HCT116 (cell line): Measurements from ENCODE around the gene SMAD7. TPM values are rescaled to one million over a fixed set of nuclear protein-coding genes. Genes with fewer than 3 reads are reported as not detected.

ENCODE experiments used
- ATAC-seq: fragments of 200-7000 bp; cut with Tn5 transposase; 2 replicates; pipeline ENCODE4 v1.9.1; 2020; ENCODE audit warnings: mild to moderate bottlenecking, moderate library complexity
- BruUV-seq: library from RNA; stranded (reverse); fragments of 400-500 nt; replicated peaks from 2 replicates; lab custom pipeline; 2021; lab: Mats Ljungman, UMichigan
- CTCF ChIA-PET: fragments of 300-600 bp; sonication (Branson Sonifier 250); formaldehyde crosslinking; loops from one replicate; lab custom pipeline; 2021; ENCODE audit warnings: antibody characterized with exemption; lab: Charles Lee
- POLR2A ChIA-PET: fragments of 300-600, 350-600 bp; sonication (Branson Sonifier 250); formaldehyde crosslinking; loops from one replicate; lab custom pipeline; 2021; ENCODE audit warnings: antibody characterized with exemption; lab: Charles Lee
- RAD21 ChIA-PET, 2 experiments: fragments of 300-600 bp; sonication (Branson Sonifier 250); formaldehyde crosslinking; loops; one replicate each; lab custom pipeline; 2023; ENCODE audit warnings: low total read pairs in 2 of 2; ENCODE audit not compliant: uncharacterized antibody in 2 of 2, unreplicated experiment in 2 of 2, low non-redundant PET in 1 of 2; lab: Charles Lee
- DNase-seq: peaks from one replicate; pipeline ENCODE4 v3.0.0-alpha.2; 2010; ENCODE audit warnings: low read depth, low spot score
- H2AFZ ChIP-seq: fragments of 200-600 bp; shearing (Covaris generic), sonication (generic); 2 replicates; pipeline ENCODE4 v1.6.1; 2017; ENCODE audit warnings: low read depth, mixed run types, mixed read lengths, antibody characterized with exemption, low read length; ENCODE audit not compliant: poor library complexity, severe bottlenecking
- H3K27ac ChIP-seq: 2 replicates; pipeline ENCODE4 v1.5.1; 2012; ENCODE audit warnings: low read depth, low read length
- H3K27me3 ChIP-seq: fragments of 200-600 bp; sonication (generic); 2 replicates; pipeline ENCODE4 v1.6.1; 2016; ENCODE audit warnings: mixed run types, low read length, mixed read lengths; ENCODE audit not compliant: insufficient read depth
- H3K36me3 ChIP-seq, 2 experiments: fragments of 200-500 bp in 1 of 2; fragments of 200-600 bp in 1 of 2; sonication (Bioruptor generic) in 1 of 2; sonication (generic) in 1 of 2; 2 replicates each; pipeline versions ENCODE4 v1.5.1 to v1.6.1; 2014 to 2016; ENCODE audit warnings: low read length in 2 of 2, inconsistent platforms in 1 of 2, mixed read lengths in 1 of 2, mixed run types in 1 of 2; ENCODE audit not compliant: insufficient read depth in 2 of 2, control insufficient read depth in 1 of 2
- H3K4me1 ChIP-seq, 2 experiments: fragments of 200-600 bp in 1 of 2; sonication (generic) in 1 of 2; 2 replicates each; pipeline versions ENCODE4 v1.5.1 to v1.6.1; 2012 to 2017; ENCODE audit warnings: low read length in 2 of 2, inconsistent platforms in 1 of 2, mild to moderate bottlenecking in 1 of 2, mixed read lengths in 1 of 2, mixed run types in 1 of 2, moderate library complexity in 1 of 2; ENCODE audit not compliant: insufficient read depth in 2 of 2, control insufficient read depth in 1 of 2
- H3K4me2 ChIP-seq: fragments of 200-600 bp; sonication (generic); 2 replicates; pipeline ENCODE4 v1.6.1; 2017; ENCODE audit warnings: mixed run types, low read length, mixed read lengths
- H3K4me3 ChIP-seq, 2 experiments: fragments of 200-600 bp in 1 of 2; sonication (generic) in 1 of 2; replicated peaks in 1 of 2; 2 replicates each; pipeline ENCODE4 v1.5.1; 2011 to 2016; ENCODE audit warnings: low read length in 2 of 2, control low read depth in 1 of 2, low read depth in 1 of 2, mild to moderate bottlenecking in 1 of 2, mixed read lengths in 1 of 2, mixed run types in 1 of 2
- H3K79me2 ChIP-seq: fragments of 200-600 bp; sonication (generic); 2 replicates; pipeline ENCODE4 v1.6.1; 2017; ENCODE audit warnings: mild to moderate bottlenecking, mixed run types, low read length, moderate library complexity, mixed read lengths; ENCODE audit not compliant: insufficient read depth
- H3K9ac ChIP-seq: fragments of 200-600 bp; sonication (generic); 2 replicates; pipeline ENCODE4 v1.6.1; 2016; ENCODE audit warnings: low read length, mixed read lengths
- H3K9me2 ChIP-seq: fragments of 200-600 bp; sonication (generic), shearing (Covaris generic); 2 replicates; pipeline ENCODE4 v1.6.1; 2017; ENCODE audit warnings: mixed run types, mild to moderate bottlenecking, moderate library complexity; ENCODE audit not compliant: insufficient read depth
- H3K9me3 ChIP-seq, 2 experiments: fragments of 200-500 bp in 1 of 2; fragments of 200-600 bp in 1 of 2; sonication (Bioruptor generic) in 1 of 2; sonication (generic) in 1 of 2; 2 replicates each; pipeline ENCODE4 v1.6.1; 2014 to 2017; ENCODE audit warnings: low read length in 2 of 2, mixed read lengths in 2 of 2, inconsistent platforms in 1 of 2, low read depth in 1 of 2, mild to moderate bottlenecking in 1 of 2, mixed run types in 1 of 2, moderate library complexity in 1 of 2; ENCODE audit not compliant: control insufficient read depth in 1 of 2, insufficient read depth in 1 of 2
- H4K20me1 ChIP-seq: fragments of 200-600 bp; sonication (generic), shearing (Covaris generic); 2 replicates; pipeline ENCODE4 v1.6.1; 2017; ENCODE audit warnings: mixed run types, mild to moderate bottlenecking, moderate library complexity; ENCODE audit not compliant: insufficient read depth
- ATF3 ChIP-seq: IDR thresholded peaks from 2 replicates; pipeline ENCODE4 v1.6.1; 2012
- CBX3 ChIP-seq: IDR thresholded peaks from 2 replicates; pipeline ENCODE4 v1.6.1; 2012; ENCODE audit warnings: low read depth
- CEBPB ChIP-seq: IDR thresholded peaks from 2 replicates; pipeline ENCODE4 v1.6.1; 2012; ENCODE audit warnings: low read depth
- EGR1 ChIP-seq: IDR thresholded peaks from 2 replicates; pipeline ENCODE4 v1.6.1; 2012; ENCODE audit warnings: low read depth
- ELF1 ChIP-seq: IDR thresholded peaks from 2 replicates; pipeline ENCODE4 v1.6.1; 2012; ENCODE audit warnings: low read depth, borderline replicate concordance
- JUND ChIP-seq: IDR thresholded peaks from 2 replicates; pipeline ENCODE4 v1.6.1; 2012
- POLR2AphosphoS5 ChIP-seq: IDR thresholded peaks from 2 replicates; pipeline ENCODE4 v1.6.1; 2011; ENCODE audit warnings: mild to moderate bottlenecking, low read depth, low read length, moderate library complexity
- RAD21 ChIP-seq: IDR thresholded peaks from 2 replicates; pipeline ENCODE4 v1.6.1; 2012; ENCODE audit warnings: low read depth, mild to moderate bottlenecking
- REST ChIP-seq: IDR thresholded peaks from 2 replicates; pipeline ENCODE4 v1.6.1; 2012; ENCODE audit warnings: low read depth
- SIN3A ChIP-seq: IDR thresholded peaks from 2 replicates; pipeline ENCODE4 v1.6.1; 2012; ENCODE audit warnings: low read depth
- SP1 ChIP-seq: IDR thresholded peaks from 2 replicates; pipeline ENCODE4 v1.6.1; 2012; ENCODE audit warnings: low read depth
- SRF ChIP-seq: IDR thresholded peaks from 2 replicates; pipeline ENCODE4 v1.6.1; 2012; ENCODE audit warnings: low read depth
- TCF7L2 ChIP-seq: IDR thresholded peaks from 2 replicates; pipeline ENCODE4 v1.7.0; 2011; ENCODE audit warnings: borderline replicate concordance, inconsistent platforms; ENCODE audit not compliant: insufficient read depth, insufficient read length; ENCODE audit errors: extremely low read depth
- YY1 ChIP-seq: IDR thresholded peaks from 2 replicates; pipeline ENCODE4 v1.6.1; 2011; ENCODE audit warnings: low read length, low read depth, moderate library complexity, mild to moderate bottlenecking; ENCODE audit not compliant: insufficient replicate concordance; ENCODE audit errors: extremely low read depth
- intact Hi-C: fragments of 100-400 bp; cut with micrococcal nuclease; formaldehyde crosslinking; loops from 2 replicates; pipeline ENCODE4 v1.10.0; 2022
- total RNA-seq: library from RNA; stranded (reverse); gene quantifications from one replicate; pipeline ENCODE4 v1.2.1, GENCODE V29; 2021; ENCODE audit not compliant: unreplicated experiment

SMAD7 gene
- total RNA-seq, 1 experiment from 2014 or later, result 7.2 TPM

- no peaks in the 10 kb centered on the region for H3K9me2 ChIP-seq
- peaks cover 29% of the 10 kb centered on the region; the same call in 1 of the 2 replicates for H3K27me3 ChIP-seq
- H3K4me3 ChIP-seq, result no peak overlapping the region
- BruUV-seq, result no TSS peak
- no peaks in the 10 kb centered on the region for H3K36me3 ChIP-seq
- ATAC-seq (no peak), DNase-seq (no peak)
- intact Hi-C loops, result loop anchor here (5.0 to 10.0 kb wide), 4 partner anchors 71 to 271 kb away; no protein-coding TSS in a partner anchor
- H3K9me3 ChIP-seq, result no peaks in the 10 kb centered on the region
- H3K27ac ChIP-seq, result no peak overlapping the region
- ChIA-PET CTCF (interaction anchor here (0.8 kb wide), 1 partner anchor 8 kb away, joined by 5 read pairs; no protein-coding TSS in a partner anchor), RAD21 (no interaction called here), POLR2A (no interaction called here)
- peaks cover 86 to 99% of the 10 kb centered on the region in 2 experiments for H3K4me1 ChIP-seq
- H3K79me2 ChIP-seq, result peaks cover 23% of the 10 kb centered on the region
- H3K9ac ChIP-seq, result no peak overlapping the region
- H4K20me1 ChIP-seq, result peaks cover 3% of the 10 kb centered on the region; the same call in 1 of the 2 replicates
- TF ChIP-seq REST (no peak), TCF7L2 (no peak), SRF (no peak), SP1 (no peak), YY1 (no peak), CEBPB (no peak), SIN3A (no peak), CBX3 (no peak), ATF3 (no peak), ELF1 (no peak), POLR2AphosphoS5 (no peak), JUND (no peak), EGR1 (no peak), RAD21 (no peak)
- peak overlapping the region; percentile 79; the same call in 1 of the 2 replicates for H3K4me2 ChIP-seq
- no peak overlapping the region for H2AFZ ChIP-seq
These were observed 4.9 kb downstream of the SMAD7 start for GRCh38 chr18:48945953-48946217.
